GM18498 (cell line): ENCODE data around the gene EGFR.

Experiments
- ATAC-seq: cut with Tn5 transposase; IDR thresholded peaks from one replicate; pipeline ENCODE4 v1.9.1; 2021; ENCODE audit warnings: mild to moderate bottlenecking, moderate library complexity; ENCODE audit not compliant: unreplicated experiment

EGFR gene

GRCh38 chr7:55006499-55006898 is 12.3 kb upstream of the EGFR start:
- ATAC-seq, result no peak

- ATAC-seq, result no peak
These were observed 5.0 kb upstream of the EGFR start for GRCh38 chr7:55013851-55014250.

- ATAC-seq, result no peak
These were observed 2.6 kb upstream of the EGFR start for GRCh38 chr7:55016061-55016745.

- ATAC-seq, result no peak
These were observed 2.1 kb upstream of the EGFR start for GRCh38 chr7:55016746-55017090.

- no peak for ATAC-seq
These were observed 976 bp upstream of the EGFR start for GRCh38 chr7:55017841-55018240.

- no peak for ATAC-seq
These were observed 424 bp downstream of the EGFR start for GRCh38 chr7:55019191-55019690.

- ATAC-seq, result no peak
These were observed 1.1 kb downstream of the EGFR start for GRCh38 chr7:55019691-55020465.

GRCh38 chr7:55020466-55020871 is 1.7 kb downstream of the EGFR start:
- ATAC-seq, result no peak

- ATAC-seq, result no peak
These were observed 2.2 kb downstream of the EGFR start for GRCh38 chr7:55021053-55021452.

- ATAC-seq, result no peak
These were observed 3.5 kb downstream of the EGFR start for GRCh38 chr7:55022002-55022985.

- no peak for ATAC-seq
These were observed 5.2 kb downstream of the EGFR start for GRCh38 chr7:55023841-55024505.

- ATAC-seq, result no peak
These were observed 6.0 kb downstream of the EGFR start for GRCh38 chr7:55024776-55025175.

GRCh38 chr7:55026086-55026790 is 7.4 kb downstream of the EGFR start:
- ATAC-seq, result no peak

- no peak for ATAC-seq
These were observed 8.2 kb downstream of the EGFR start for GRCh38 chr7:55026867-55027490.

- ATAC-seq, result no peak
These were observed 9.2 kb downstream of the EGFR start for GRCh38 chr7:55028011-55028410.

- no peak for ATAC-seq
These were observed 11.5 kb downstream of the EGFR start for GRCh38 chr7:55030314-55030713.

- ATAC-seq, result no peak
These were observed 12.3 kb downstream of the EGFR start for GRCh38 chr7:55031075-55031474.

- ATAC-seq, result no peak
These were observed 13.4 kb downstream of the EGFR start for GRCh38 chr7:55032069-55032699.

GRCh38 chr7:55033236-55033846 is 14.5 kb downstream of the EGFR start:
- ATAC-seq, result no peak
